ENCODE data around the gene PRXL2A.
A peak's percentile ranks its signal among the peaks of the same experiment; 100 is the strongest.
"Not testable (repeated sequence)": the region's sequence is repeated elsewhere in the genome, so short reads cannot be mapped to it uniquely, and the experiment has no call there.

Gene PRXL2A

DNA sequence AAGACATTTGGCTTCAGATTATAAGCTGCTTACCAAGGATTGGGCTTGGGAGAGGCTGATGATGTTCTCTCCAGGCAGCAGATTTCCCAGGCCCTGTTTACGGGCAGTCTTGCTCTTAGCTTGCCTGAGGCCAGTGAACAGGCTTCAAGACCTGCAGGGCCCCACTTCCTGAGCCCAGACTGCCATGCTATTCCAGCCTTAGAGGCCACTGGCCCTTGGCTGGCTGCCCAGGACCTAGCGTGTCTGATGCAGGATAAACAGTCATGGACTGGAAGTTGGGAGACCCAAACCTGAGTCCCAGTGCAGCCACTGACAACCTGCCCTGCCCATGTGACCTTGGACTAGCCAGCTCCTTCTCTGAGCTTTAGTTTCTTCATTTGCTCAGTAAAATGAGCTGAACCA is 2.9 kb downstream of the PRXL2A start:
- no peak for DNase-seq (ENCODE audit: low spot score)

DNA sequence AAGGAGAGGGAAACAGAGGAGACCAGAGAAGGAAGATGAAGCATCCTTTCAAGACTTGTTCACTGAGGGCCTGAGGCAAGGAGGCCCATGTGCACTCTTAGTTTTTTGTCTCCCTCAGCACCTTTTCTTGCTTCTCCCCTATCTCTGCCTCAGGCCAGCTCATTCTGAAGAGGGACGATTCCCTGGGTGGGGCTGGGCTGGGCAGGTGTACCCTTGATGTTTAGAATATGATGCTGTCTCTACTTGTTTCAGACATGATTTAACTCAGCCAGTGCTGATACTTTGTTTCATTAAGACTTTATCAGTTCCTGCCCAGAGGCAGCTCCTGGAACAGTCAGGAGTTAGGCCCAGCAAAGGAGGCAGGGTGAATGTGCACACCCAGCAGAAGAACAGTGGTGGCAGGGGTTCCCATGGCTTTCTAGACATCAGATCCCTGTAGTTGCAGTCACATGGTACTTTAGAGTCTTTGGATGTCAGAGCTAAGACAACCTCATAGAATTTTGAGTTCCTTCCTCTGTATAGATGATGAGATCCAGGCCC is 3.4 kb downstream of the PRXL2A start:
- no peak for DNase-seq (ENCODE audit: low spot score)

DNA sequence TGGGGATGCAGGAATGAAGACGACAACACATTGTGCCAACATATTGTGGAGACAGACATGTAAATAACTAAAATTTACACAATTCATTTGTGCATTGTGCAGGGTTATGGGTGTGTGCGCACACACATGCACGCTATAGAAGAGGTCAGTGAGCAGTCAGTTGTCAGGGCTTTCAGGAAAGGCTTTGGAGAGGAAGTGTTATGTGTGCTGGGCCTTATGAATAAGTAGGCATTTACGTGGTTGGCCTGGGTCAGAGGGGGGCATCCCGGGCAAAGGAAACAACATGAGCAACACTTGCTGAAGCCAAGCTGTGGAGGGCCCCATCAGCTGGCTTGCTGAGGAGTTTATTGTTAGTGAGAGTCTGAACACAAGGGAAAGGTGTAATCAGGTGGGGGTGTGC is 4.1 kb downstream of the PRXL2A start:
- no peak for DNase-seq (ENCODE audit: low spot score)

DNA sequence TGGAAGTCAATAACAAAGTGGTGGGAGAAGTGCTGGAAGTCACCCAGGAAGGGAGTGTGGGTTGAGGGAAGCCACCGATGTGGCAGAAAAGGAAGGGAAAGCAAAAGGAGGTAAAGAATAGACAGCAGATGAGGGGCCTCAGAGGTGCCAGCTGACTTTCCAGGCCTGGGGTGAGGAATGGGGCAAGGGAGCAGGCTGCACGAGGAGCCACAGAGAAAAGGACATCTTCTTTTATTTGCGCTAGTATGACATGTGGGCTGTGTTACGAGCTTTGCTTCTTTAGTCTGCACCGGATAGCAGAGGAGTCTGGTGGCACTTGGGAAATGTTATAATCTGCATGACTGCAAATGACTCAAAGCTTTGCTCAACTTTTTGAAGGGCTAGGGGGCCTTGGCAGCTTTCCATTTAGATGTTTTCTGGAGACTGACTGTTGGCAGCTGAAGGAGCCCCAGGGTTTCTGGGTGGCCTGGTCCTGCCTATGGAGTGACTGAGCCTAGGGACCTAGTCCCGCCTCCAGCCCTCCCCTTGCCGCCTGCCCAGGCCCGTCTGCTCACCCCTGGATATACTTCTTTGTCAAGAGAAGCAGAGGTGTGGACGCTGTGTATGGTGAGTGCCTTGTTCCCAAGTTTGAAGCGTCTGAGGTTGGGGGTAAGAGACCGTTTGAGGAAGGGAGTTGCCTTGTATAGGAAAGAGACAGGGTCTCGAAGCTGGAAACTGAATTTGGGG is 5.1 kb downstream of the PRXL2A start:
- no peak for DNase-seq (ENCODE audit: low spot score)

DNA sequence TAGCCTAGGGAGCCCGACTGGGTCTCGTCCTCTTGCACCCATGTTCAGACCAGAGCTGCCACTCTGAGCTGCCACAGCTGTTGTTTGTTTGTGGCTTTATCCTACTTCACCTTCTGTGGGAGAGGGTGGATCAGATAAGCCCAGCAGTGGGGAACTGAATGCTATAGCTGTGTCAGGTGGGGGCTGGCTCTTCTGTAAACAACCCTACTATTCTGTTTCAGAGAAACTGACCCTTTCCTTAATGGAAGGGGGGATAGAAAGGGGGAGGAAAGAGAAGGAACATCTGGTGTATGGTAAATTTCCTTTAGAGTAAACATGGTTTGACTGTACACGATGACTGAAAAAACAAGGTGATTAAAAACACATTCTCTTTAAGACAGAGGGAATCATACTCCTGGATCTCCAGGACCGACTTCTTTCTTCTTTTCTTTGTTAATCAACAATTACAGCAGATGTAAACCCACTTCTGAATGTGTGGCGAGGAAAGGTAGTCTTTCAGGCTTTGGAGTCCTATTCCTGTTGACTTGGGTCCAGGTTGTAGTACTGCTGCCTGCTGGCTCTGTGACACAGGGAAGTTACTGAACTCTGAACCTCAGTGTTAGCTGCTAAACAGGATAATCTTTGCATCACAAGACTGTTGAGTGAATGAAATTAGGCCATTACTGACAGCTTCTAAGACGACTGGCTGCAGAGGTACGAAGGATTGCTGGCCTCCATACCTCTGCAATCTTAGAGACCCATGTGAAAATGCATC is 6.0 kb downstream of the PRXL2A start:
- no peak for DNase-seq (ENCODE audit: low spot score)

DNA sequence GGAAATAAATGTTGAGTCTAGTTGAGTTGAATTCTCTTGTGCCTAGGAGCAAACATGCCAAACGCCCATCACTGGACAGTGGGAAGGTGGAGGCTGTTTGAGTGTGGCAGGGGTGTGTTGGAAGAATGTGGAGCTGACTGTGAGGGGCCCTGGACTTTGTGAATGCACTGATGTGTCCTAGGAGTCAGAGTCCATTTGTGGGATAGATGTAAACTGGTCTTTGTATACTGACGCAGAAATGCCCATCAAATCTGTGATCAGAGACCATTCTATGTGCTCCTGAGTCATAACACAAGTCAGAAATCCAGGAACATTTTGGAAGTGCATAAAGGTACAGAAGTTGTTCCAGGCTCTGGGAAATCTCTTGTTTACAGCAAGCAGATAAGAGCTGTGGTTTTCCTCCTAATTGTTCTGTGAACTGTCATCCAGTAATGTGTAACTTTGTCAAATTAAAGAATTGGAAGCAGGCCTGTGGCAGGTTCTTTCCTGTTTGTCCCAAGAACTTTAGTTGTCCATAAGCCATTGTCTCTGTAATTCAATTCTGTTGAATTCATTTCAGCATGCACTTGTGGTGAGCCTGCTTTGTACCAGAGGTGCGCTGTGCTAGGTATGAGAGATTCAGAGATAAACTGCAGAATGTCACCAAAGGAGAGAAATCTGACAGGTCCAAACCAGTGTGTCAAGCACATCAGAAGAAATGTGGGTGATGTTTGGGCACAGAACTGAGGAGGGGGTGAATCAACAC is 7.6 kb downstream of the PRXL2A start:
- DNase-seq (ENCODE audit: low spot score): peak; percentile 74

DNA sequence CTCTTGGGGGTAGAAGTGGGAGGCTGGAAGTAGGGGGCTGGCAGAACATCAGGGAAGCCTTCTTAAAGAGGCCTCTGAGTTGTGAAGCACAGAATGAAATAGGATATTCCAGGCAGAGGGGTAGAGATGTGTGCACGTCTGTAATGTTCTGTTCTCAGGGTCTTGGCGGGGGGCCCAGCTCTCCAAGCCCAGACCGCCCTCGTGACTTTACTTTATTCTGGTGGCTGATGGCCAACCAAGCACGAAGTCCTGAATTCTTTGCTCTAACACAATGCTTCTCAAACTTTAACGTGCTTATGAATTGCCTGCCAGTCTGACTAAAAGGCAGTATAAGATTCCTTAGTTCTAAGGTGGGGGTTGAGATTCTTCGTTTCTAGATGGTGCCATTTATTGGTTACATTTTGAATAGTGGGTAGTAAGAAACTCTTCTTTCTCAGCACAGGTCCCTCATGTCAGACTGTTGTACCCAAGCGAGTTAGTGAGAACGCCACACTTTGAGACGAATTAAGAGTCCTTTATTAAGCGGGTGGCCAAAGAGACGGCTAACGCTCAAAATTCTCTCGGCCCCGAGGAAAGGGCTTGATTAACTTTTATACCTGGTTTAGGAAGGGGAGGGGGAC is 8.2 kb downstream of the PRXL2A start:
- DNase-seq (ENCODE audit: low spot score): no peak

DNA sequence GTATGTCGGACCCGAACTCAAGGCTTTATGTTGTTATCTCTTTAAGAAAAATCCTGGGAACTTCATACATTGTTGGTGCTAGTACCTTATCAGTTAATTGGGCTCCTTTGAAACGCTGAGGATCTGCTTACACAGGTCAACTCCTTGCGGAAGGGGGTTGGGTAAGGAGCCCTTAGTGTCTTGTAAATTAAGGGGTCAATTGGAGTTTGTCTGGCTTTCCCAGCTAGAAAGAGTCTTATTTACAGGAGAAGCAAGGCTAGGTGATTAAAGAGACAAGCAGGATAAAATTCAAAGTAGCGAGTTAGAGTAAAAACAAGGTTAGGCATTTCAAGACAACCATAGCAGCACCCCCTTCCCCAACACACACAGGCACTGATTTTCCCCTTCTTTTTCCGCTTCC is 8.9 kb downstream of the PRXL2A start:
- not testable (repeated sequence) for DNase-seq (ENCODE audit: low spot score)

DNA sequence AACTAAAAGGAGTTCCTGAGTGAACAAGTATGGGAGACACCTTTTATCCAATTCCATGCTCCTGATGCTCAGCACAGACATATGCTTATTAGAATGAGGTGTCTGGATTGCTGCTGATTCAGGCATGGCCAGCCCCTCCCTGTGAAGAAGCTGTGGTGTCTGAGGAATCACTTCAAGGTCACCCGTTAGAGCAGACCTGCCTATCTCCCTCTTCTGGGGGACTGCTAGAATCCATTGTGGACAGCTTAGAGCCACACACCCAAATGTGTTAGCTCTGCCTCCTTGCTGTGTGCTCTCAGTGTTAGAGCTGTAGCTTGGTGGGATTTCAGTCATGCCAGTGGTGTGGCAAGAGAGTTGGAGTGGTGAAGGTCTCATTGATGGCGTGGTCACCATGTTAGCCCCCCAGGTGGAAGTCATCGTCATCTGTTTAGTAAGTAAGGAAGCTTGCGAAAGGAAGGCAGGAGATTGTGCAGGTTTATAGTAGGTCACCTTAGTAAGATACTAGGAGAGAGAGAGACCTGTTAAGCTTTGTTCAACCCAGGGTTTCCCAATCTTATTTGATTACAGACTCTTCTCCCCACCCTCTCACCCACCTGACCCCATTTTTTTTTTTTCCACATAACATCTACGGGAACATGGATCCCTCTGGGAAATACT is 12.8 kb downstream of the PRXL2A start:
- DNase-seq (ENCODE audit: low spot score): no peak

DNA sequence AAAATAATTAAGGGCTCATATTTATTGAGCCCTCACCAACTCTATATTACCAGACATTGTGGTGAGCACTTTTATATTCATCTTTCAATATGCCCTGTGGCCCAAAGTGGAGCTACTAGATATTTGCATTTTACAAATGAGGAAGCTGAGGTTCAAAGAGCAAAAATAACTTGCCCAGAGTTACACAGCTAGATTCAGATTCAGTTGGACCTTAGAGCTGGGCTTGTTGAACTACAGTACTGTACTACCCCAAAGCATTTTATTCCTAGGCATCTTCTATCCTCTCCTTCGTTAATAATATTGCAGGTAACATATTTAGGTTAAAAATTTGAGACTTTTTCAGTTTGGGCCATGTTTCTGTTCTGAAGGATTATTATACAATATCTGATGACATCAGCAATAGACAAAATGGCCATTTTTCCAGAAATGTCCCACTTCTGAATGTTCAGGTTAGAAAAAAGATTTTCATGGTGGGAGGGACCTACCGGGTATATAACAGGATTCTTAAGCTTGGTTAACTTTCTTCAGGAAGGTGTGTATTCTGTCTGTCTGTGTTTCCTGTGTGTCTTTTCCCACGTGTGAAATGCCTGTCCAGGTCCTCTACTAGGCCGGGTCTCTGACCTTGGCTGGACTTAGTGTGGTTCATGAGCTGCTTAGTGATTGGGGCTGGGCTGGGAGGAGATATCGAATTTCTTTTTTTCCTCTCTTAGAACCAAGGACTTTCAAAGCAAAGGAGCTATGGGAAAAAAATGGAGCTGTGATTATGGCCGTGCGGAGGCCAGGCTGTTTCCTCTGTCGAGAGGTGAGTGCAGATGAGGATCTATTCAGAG is 13.6 kb downstream of the PRXL2A start:
- DNase-seq (ENCODE audit: low spot score): no peak

DNA sequence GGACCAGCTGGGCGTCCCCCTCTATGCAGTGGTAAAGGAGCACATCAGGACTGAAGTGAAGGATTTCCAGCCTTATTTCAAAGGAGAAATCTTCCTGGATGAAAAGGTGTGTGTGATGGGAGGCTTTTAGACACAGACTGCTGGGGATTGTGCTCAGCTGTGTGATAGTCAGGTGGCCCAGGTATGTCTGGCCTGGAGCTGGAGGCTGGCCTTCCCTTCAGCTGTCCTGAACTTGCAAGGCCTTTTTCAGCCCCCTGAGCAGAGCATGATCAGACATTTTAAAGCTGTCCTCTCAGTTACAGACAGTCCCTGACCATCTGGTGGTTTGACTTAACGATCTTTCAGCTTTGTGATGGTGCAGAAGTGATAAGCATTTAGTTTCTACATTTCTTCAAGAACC is 17.6 kb downstream of the PRXL2A start:
- no peak for DNase-seq (ENCODE audit: low spot score)

DNA sequence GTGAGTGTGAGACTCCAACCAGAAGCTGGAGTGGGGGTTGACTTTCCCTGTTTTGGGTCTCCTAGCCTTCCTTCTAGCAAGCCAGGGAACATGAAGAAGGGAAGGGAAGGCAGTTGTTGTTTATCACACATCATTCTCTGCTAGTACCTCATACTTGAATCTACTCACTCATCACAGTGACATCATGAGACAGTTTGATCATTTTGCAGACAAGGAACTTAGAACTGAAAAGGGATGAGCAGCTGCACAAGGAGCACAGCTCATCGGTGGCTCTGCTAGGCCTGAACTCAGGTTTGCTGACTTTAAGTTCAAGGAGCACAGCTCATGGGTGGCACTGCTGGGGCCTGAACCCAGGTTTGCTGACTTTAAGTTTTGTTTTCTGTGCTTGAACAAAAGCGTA is 19.2 kb downstream of the PRXL2A start:
- DNase-seq (ENCODE audit: low spot score): no peak

DNA sequence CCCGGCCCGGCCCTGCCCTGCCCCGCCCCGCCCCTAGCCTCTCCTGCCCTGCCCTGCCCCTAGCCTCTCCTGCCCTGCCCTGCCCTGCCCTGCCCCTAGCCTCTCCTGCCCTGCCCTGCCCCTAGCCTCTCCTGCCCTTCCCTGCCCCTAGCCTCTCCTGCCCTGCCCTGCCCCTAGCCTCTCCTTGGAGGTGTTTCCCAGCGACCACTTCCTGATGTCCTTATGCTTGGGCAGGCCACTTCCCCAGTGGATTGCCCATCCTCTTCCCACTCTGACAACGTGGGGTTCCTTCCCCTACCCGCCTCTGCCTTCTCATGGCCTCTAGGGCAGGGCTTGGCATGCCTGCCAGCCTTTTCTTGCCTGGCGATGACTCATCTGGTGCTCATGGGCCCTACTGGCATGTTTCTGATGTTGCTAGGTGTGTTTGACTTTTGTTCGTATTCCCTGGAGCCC is 21.2 kb downstream of the PRXL2A start:
- DNase-seq (ENCODE audit: low spot score): no peak

DNA sequence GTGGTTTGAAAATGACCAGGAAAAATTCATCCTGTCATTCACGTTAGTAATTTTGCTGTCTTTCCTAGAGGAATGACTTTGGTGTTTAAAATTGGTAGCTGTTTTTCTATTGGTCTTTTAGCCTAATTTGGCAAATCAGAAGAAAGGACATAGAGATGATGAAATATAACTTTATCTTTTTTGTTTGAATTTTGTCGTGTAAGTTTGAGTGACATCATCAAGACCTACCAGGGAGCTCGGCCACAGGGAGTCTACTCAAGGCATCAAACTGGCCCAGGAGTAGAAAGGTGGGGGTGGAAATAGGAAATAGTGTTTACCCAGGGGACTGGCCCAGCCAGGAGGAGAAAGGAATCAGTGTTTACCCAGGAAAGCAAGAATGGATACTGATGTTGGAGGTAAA is 24.8 kb downstream of the PRXL2A start:
- no peak for DNase-seq (ENCODE audit: low spot score)

DNA sequence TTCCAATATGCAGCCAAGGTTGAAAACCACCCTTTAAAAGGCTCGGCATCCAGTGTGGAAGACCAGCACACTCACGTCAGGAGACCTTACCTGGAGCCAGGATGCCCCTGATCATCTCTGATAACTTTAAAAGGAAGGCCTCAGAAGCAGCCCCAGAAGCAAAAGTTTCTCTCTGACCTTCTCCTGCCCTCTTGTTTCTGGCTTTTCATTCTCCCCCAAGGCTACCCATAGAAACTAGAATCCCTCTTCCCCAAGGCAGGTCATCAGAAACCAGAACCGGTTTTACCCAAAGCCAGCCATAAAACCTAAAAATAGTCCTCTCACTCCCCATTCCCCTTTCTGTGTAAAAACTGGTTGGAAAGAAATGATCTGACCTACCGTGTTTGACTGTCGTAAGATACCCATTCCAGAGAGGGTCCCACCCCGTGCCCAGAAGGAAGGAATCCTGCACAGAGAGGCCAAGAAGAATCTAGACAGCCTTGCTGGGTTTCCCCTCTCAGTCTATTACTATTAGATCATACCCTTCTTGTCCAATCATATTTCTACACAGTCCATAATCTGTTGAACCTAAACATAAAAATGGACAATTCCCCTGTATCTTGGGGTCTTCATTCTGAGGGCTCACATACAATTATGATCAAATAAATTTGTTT is 28.2 kb downstream of the PRXL2A start:
- no peak for DNase-seq (ENCODE audit: low spot score)

DNA sequence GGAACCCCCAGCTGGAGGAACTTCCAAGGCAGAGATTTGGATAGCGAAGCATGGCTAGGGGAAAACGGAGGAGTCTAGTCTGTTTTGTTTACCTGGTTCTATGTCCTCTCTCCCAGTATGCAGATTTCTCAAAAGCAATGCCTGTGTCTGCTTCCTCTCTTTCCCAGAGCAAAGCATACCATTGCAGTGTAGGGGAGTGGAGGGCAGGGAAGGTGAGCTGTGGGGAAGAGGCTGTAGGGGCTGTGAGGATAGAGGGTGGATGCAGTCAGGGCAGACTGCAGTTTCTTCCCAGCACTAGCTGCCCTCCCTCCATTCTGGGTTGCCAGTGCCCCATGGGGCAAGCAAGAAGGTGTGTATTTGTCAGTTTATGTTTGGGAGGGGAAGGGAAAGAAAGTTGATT is 28.9 kb downstream of the PRXL2A start:
- no peak for DNase-seq (ENCODE audit: low spot score)

DNA sequence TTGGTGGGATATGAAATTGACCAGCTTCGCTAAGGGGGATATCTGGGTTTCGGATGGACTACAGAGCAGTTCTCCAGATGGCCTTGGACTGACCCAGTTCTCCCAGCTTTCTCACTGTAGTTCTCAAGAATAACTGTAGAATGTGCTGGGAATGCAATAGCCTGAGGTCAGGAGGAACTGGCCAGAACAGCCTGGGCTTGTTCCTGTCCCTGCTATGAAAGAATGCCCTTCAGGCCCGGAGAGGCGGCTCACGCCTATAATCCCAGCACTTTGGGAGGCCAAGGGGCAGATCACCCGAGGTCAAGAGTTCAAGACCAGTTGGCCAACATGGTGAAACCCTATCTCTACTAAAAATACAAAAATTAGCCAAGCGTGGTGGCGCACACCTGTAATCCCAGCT is 33.5 kb downstream of the PRXL2A start:
- no peak for DNase-seq (ENCODE audit: low spot score)

DNA sequence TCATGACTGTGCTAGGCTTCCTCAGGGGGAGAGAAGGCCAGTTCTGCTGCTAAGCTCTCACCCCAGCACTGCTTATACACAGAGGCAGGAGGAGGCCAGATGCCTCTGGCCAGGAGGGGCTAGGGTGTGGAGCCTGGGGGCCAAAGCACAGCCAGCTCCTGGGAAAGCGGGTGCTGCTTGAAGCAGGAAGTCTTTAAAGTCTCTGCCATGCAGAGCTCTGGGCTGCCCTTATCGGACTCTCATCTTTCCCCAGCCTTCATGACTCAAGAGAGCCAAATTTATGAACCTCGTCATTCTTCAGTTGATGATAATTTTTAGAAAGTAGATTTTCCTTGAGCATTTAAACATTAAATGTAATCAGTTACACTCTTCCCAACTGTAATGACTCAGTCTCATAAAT is 34.5 kb downstream of the PRXL2A start:
- DNase-seq (ENCODE audit: low spot score): peak; percentile 48

DNA sequence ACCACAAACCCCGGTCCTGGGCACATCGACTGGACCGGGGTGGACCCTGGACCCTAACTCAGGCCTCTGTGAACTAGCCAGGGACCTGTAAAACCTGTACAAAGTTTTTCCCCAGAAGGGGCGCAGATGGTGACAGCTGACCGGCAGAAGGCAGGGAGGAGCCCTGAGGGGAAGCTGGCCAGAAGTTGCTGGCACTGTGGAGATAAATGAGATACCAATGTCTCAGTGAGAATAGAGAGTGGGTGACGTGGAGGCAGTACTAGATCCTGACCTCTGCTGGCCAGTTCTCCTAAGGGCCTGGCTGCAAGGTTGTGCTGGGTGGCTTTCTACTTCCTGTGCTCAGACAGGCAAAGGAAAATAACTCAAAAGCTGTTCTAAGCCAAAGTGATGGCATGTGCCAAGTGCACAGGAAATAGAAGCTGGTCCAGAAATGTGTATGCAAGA is 35.2 kb downstream of the PRXL2A start:
- DNase-seq (ENCODE audit: low spot score): peak; percentile 45

DNA sequence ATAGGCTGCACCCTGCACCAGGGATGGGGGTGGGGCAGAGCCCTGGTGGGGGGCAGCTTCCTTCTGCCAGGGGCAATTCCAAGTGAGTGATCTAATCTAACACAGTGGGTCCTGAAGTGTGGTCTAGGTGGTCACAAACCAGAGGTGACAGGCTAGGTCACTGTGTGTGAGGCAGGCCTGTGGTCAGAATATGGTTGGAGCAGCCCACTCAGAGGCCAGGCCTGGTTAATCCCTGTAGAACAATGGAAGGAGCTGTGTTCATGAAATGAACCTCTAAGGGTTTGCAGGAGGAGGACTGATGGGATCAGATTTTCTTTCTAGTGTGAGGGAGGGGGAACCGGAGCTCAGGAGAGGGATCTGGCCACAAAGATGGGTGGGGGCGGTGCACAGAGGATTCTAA is 35.8 kb downstream of the PRXL2A start:
- peak; percentile 22 for DNase-seq (ENCODE audit: low spot score)

Measured in SK-N-DZ (cell line).